RWPE2 (cell line): ENCODE measurements around the gene SHROOM1.

Experiments used
- ATAC-seq: fragments of 200-7000 bp; cut with Tn5 transposase; 3 replicates; pipeline ENCODE4 v1.9.1; 2021; ENCODE audit warnings: low read depth
- DNase-seq: peaks from one replicate; pipeline ENCODE4 v3.0.0-alpha.2; 2020; ENCODE audit warnings: low spot score
- H3K27ac ChIP-seq: fragments of 450-650 bp; 2 replicates; pipeline ENCODE4 v1.5.1; 2017; ENCODE audit warnings: mild to moderate bottlenecking; ENCODE audit not compliant: poor library complexity, severe bottlenecking
- H3K27me3 ChIP-seq: fragments of 250-450 bp; sonication (Bioruptor Pico); 2 replicates; pipeline ENCODE4 v1.5.1; 2021; ENCODE audit warnings: mild to moderate bottlenecking, moderate library complexity; ENCODE audit not compliant: insufficient read depth, poor library complexity, severe bottlenecking
- H3K36me3 ChIP-seq: fragments of 250-450 bp; sonication (Bioruptor Pico); 2 replicates; pipeline ENCODE4 v1.5.1; 2020; ENCODE audit warnings: low read depth, mild to moderate bottlenecking, moderate library complexity
- H3K4me1 ChIP-seq: fragments of 250-450 bp; sonication (Bioruptor Pico); 2 replicates; pipeline ENCODE4 v1.5.1; 2021; ENCODE audit warnings: mild to moderate bottlenecking, moderate library complexity; ENCODE audit not compliant: insufficient read depth, poor library complexity, severe bottlenecking
- H3K4me3 ChIP-seq: fragments of 250-450 bp; sonication (Bioruptor Pico); 2 replicates; pipeline ENCODE4 v1.5.1; 2021; ENCODE audit warnings: mild to moderate bottlenecking, moderate library complexity; ENCODE audit not compliant: severe bottlenecking
- H3K9me3 ChIP-seq: fragments of 250-450 bp; sonication (Bioruptor Pico); 2 replicates; pipeline ENCODE4 v1.5.1; 2021; ENCODE audit warnings: mild to moderate bottlenecking, moderate library complexity; ENCODE audit not compliant: severe bottlenecking
- TF ChIP-seq, protein P1 (sequence below): fragments of 450-650 bp; IDR thresholded peaks from one replicate; pipeline ENCODE4 v1.5.1; 2017; ENCODE audit warnings: mild to moderate bottlenecking, moderate library complexity; ENCODE audit not compliant: poor library complexity, severe bottlenecking

The SHROOM1 gene

DNA sequence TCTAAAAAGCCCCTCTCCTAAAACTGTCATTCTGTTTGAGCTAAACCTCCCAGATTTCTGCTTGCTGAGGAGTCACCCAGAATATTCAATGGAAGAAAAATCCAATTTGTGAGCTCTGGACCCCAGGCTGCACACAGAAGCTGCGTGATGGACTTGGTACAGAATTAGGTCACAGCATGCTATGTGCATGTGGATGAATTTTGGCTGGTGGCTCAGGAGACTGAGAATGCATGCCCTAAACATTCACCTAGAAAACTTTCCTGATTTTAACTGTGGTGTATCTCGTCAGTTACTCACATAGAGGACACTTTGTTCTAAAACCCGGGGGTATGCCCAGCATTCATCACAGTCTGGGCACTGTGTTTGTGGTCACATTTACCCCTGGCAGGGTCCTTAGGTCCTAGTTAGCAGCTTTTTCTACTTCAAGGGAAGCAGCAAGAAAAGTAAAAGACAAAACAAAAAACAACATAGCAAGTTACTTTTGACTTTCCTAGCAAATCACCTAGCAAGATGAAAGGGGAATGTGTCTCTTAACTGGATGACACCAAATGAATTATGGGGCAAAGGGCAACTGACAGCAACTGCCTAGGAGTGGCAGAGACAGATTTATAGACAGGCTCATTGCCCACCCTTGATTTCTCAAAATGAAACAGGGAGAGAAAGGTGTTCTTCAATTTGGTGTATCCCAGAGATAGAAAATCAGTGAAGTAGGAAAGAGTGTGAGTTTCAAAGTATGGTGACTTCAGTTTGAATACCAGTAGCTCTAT is 8.3 kb upstream of the SHROOM1 start:
- Histone ChIP-seq H3K9me3 (no peaks in the 10 kb centered on the region), H3K27me3 (no peaks in the 10 kb centered on the region), H3K36me3 (no peaks in the 10 kb centered on the region), H3K4me1 (peaks cover 17% of the 10 kb centered on the region), H3K27ac (no peak overlapping the region), H3K4me3 (no peak overlapping the region)
- TF ChIP-seq, protein P1, sequence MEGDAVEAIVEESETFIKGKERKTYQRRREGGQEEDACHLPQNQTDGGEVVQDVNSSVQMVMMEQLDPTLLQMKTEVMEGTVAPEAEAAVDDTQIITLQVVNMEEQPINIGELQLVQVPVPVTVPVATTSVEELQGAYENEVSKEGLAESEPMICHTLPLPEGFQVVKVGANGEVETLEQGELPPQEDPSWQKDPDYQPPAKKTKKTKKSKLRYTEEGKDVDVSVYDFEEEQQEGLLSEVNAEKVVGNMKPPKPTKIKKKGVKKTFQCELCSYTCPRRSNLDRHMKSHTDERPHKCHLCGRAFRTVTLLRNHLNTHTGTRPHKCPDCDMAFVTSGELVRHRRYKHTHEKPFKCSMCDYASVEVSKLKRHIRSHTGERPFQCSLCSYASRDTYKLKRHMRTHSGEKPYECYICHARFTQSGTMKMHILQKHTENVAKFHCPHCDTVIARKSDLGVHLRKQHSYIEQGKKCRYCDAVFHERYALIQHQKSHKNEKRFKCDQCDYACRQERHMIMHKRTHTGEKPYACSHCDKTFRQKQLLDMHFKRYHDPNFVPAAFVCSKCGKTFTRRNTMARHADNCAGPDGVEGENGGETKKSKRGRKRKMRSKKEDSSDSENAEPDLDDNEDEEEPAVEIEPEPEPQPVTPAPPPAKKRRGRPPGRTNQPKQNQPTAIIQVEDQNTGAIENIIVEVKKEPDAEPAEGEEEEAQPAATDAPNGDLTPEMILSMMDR = no peak
- no peak for DNase-seq
- ATAC-seq = no peak

DNA sequence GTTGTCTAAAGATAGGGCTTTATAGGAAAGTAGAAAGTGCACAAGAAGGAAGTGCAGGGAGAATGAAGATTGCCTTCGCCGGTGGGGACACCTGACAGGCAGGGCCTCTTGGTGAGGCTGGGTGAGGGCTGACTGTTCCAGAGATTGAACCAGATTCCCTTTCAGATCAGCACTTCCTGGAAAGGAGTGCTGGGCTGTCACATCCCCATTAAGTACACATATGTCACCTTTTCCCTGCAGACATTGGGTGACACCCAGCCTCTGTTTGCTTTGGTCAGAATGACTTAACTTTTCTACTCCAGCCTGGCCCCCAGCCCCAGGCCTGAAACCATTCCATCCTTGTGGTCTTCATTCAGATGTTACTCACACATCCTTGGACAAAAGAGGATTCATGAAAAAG is 7.4 kb upstream of the SHROOM1 start:
- Histone ChIP-seq H3K4me3 (no peak overlapping the region), H3K36me3 (no peaks in the 10 kb centered on the region), H3K4me1 (peaks cover 17% of the 10 kb centered on the region), H3K9me3 (no peaks in the 10 kb centered on the region), H3K27me3 (no peaks in the 10 kb centered on the region), H3K27ac (no peak overlapping the region)
- no peak for ATAC-seq
- TF ChIP-seq, protein P1 = no peak
- no peak for DNase-seq

DNA sequence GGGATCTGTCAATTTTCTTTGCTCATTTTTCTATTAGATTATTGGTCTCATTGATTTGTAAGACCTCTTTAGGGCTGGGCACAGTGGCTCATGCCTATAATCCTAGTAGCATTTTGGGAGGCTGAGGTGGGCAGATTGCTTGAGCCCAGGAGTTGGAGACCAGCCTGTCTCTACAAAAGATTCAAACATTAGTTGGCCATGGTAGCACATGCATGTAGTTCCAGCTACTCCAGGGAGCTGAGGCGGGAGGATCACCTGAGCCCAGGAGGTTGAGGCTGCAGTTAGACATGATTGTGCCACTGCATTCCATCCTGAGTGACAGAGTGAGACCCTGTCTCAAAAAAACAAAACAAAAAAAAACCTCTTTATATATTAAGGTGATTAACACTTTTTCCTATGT is 6.4 kb upstream of the SHROOM1 start:
- no peak for ATAC-seq
- no peak overlapping the region for H3K4me3 ChIP-seq
- H3K27ac ChIP-seq = no peak overlapping the region
- H3K4me1 ChIP-seq = peaks cover 17% of the 10 kb centered on the region
- H3K36me3 ChIP-seq = no peaks in the 10 kb centered on the region
- H3K9me3 ChIP-seq = no peaks in the 10 kb centered on the region
- no peaks in the 10 kb centered on the region for H3K27me3 ChIP-seq
- DNase-seq = no peak
- TF ChIP-seq, protein P1 = no peak

DNA sequence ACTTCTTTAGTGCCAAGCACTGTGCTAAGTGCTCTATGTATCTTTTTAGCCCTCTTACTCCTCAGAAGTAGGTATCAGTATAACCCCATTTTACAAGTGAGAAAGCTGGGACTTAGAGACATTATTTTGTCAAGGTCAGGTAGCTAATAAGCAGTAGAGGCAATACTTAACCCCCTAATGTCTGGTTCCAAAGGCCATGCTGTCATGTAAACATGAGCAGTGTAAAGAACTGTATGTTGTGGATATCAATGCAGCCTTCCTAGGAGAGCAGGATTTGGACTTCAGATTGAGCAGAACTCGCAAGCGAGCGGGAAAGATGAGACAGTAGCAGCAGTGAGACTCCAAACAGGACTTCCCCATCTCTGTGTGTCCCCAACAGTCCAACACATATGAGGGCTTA is 3.6 kb upstream of the SHROOM1 start:
- H3K4me3 ChIP-seq = no peak overlapping the region
- no peaks in the 10 kb centered on the region for H3K36me3 ChIP-seq
- H3K27ac ChIP-seq = no peak overlapping the region
- H3K4me1 ChIP-seq = no peaks in the 10 kb centered on the region
- ATAC-seq = no peak
- no peaks in the 10 kb centered on the region for H3K27me3 ChIP-seq
- TF ChIP-seq, protein P1 = no peak
- H3K9me3 ChIP-seq = no peaks in the 10 kb centered on the region
- no peak for DNase-seq

DNA sequence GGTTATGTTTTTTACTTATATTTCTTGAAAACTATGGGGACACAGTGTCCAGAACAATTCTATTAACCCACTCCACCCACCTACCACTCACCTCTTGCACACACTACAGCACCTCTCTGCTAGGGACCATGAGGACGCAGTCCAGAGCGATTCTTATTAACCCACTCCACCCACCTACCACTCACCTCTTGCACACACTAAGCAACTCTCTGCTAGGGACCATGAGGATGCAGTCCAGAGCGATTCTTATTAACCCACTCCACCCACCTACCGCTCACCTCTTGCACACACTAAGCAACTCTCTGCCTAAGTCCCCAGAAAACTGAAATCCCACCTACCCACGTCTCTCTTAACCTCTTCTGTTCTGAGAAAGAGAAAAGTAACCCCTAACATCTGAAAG is 2.2 kb upstream of the SHROOM1 start:
- no peaks in the 10 kb centered on the region for H3K9me3 ChIP-seq
- H3K4me3 ChIP-seq = no peak overlapping the region
- H3K27ac ChIP-seq = no peak overlapping the region
- no peaks in the 10 kb centered on the region for H3K4me1 ChIP-seq
- TF ChIP-seq, protein P1 = no peak
- DNase-seq (no peak), ATAC-seq (no peak)
- H3K36me3 ChIP-seq = no peaks in the 10 kb centered on the region
- no peaks in the 10 kb centered on the region for H3K27me3 ChIP-seq
